Measurements from ENCODE around the gene M6PR. TPM values are rescaled to one million over a fixed set of nuclear protein-coding genes. Genes with fewer than 3 reads are reported as not detected.

The M6PR gene
- total and polyA plus RNA-seq, 10 of the 15 experiments (the other 5 are each of a cell fraction or from before 2014, with no cell fraction given): 65.4 to 209 (median 139) TPM

DNA sequence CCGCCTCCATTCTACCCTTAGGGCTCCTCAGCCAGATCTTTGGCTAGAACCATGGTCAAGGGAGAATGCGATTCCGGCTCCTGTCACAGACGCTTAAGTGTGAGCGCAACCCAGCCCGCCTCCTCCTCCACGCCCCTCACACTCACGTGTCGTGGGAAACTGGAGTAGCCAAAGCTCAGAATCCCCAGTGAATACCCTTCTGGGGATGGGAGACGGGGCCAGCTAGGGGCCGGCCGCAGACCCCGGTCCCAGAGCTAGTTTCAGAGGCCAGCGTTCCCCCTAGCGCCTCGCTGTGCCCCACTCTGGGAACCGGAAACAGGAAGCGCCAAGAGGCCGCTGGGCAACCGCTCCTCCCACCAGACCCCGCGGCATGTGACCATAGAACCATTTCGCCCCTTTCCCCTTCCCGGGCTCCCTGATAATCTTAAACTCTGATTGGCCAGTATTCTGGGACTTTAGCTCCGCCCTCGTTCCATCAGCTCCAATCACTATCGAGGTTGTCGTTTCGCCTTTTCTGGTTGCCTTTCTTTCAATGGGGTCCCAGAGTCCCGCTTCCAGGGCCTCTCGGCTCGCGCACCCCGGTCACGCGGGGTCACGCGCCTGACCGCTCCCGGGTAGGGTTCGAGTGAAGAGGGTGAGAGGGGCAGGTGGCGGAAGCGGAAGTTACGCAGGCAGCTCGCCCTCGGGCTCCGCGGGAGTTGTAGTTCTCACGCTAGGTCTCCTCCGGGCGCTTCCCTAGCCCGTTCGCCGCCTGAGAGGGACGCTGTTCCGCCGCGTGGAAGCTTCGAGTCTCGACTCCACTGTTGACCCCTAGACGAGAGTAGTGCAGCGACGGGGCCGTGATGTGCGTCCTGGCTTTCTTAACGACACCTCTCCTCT, at the start of gene M6PR (continued):
- TF ChIP-seq PRDM15 (CRISPR knock-in tag; IDR thresholded peaks at IDR 0.05): no peak
- no peak for TF ChIP-seq STAT1 (conservative IDR thresholded peaks at IDR 0.05)
- TF ChIP-seq ZNF622 (IDR thresholded peaks at IDR 0.05): no peak
- TF ChIP-seq EP300 (IDR thresholded peaks at IDR 0.05; ENCODE audit: borderline replicate concordance in 1 of 2, control insufficient read depth in 1 of 2, low read depth in 2 of 2, low read length in 2 of 2): 0 out of 4 replicates have a peak, but pooled peaks of 1 of the 2 experiments have one; percentile 39
- TF ChIP-seq SRF (IDR thresholded peaks at IDR 0.05; ENCODE audit: low read depth in 2 of 2, low read length in 2 of 2): 0 out of 4 replicates have a peak, but pooled peaks have one; percentile 2 to 31
- TF ChIP-seq ASH2L (IDR thresholded peaks at IDR 0.05; ENCODE audit: borderline replicate concordance, low read depth): no peak
- TF ChIP-seq MEF2A (IDR thresholded peaks at IDR 0.05; ENCODE audit: insufficient read depth, low read depth, low read length): 0 out of 2 replicates have a peak, but pooled peaks have one; percentile 9
- TF ChIP-seq, protein P1, sequence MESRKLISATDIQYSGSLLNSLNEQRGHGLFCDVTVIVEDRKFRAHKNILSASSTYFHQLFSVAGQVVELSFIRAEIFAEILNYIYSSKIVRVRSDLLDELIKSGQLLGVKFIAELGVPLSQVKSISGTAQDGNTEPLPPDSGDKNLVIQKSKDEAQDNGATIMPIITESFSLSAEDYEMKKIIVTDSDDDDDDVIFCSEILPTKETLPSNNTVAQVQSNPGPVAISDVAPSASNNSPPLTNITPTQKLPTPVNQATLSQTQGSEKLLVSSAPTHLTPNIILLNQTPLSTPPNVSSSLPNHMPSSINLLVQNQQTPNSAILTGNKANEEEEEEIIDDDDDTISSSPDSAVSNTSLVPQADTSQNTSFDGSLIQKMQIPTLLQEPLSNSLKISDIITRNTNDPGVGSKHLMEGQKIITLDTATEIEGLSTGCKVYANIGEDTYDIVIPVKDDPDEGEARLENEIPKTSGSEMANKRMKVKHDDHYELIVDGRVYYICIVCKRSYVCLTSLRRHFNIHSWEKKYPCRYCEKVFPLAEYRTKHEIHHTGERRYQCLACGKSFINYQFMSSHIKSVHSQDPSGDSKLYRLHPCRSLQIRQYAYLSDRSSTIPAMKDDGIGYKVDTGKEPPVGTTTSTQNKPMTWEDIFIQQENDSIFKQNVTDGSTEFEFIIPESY (IDR thresholded peaks at IDR 0.05): no peak
- peak; percentile 76 for TF ChIP-seq CHD2 (IDR thresholded peaks at IDR 0.05; ENCODE audit: borderline replicate concordance, low read depth, low read length)
- no peak for TF ChIP-seq SREBF2 (IDR thresholded peaks at IDR 0.05; ENCODE audit: low read length)
- peak; percentile 79 for TF ChIP-seq MEF2B (IDR thresholded peaks at IDR 0.05; ENCODE audit: partially characterized antibody, poor library complexity, severe bottlenecking)
- TF ChIP-seq POLR2AphosphoS2 (IDR thresholded peaks at IDR 0.05; ENCODE audit: low read depth, low read length): peak; percentile 82; the same call in 1 of the 2 replicates
- TF ChIP-seq SREBF1 (IDR thresholded peaks at IDR 0.05; ENCODE audit: low read length): peak; percentile 63
- TF ChIP-seq, protein P2, sequence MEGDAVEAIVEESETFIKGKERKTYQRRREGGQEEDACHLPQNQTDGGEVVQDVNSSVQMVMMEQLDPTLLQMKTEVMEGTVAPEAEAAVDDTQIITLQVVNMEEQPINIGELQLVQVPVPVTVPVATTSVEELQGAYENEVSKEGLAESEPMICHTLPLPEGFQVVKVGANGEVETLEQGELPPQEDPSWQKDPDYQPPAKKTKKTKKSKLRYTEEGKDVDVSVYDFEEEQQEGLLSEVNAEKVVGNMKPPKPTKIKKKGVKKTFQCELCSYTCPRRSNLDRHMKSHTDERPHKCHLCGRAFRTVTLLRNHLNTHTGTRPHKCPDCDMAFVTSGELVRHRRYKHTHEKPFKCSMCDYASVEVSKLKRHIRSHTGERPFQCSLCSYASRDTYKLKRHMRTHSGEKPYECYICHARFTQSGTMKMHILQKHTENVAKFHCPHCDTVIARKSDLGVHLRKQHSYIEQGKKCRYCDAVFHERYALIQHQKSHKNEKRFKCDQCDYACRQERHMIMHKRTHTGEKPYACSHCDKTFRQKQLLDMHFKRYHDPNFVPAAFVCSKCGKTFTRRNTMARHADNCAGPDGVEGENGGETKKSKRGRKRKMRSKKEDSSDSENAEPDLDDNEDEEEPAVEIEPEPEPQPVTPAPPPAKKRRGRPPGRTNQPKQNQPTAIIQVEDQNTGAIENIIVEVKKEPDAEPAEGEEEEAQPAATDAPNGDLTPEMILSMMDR (IDR thresholded peaks at IDR 0.05 in 2 of 3, conservative IDR thresholded peaks at IDR 0.05 in 1 of 3; ENCODE audit: control insufficient read depth in 2 of 3, extremely low read depth in 1 of 3, insufficient read depth in 1 of 3, low read depth in 3 of 3, low read length in 3 of 3): peak; percentile 63 to 84 (median 71)
- peak; percentile 95 for TF ChIP-seq GABPA (IDR thresholded peaks at IDR 0.05; ENCODE audit: low read depth)
- TF ChIP-seq POLR2AphosphoS5 (IDR thresholded peaks at IDR 0.05; ENCODE audit: low read length): peak; percentile 92
- 0 out of 2 replicates have a peak, but pooled peaks have one; percentile 5 for TF ChIP-seq RB1 (IDR thresholded peaks at IDR 0.05; ENCODE audit: borderline replicate concordance)
- no peak for TF ChIP-seq FOXK2 (IDR thresholded peaks at IDR 0.05)
- TF ChIP-seq, protein P3, sequence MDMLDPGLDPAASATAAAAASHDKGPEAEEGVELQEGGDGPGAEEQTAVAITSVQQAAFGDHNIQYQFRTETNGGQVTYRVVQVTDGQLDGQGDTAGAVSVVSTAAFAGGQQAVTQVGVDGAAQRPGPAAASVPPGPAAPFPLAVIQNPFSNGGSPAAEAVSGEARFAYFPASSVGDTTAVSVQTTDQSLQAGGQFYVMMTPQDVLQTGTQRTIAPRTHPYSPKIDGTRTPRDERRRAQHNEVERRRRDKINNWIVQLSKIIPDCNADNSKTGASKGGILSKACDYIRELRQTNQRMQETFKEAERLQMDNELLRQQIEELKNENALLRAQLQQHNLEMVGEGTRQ (IDR thresholded peaks at IDR 0.05; ENCODE audit: borderline replicate concordance, low read depth, low read length): peak; percentile 82
- TF ChIP-seq CREM (IDR thresholded peaks at IDR 0.05; ENCODE audit: low read depth): peak; percentile 97

Data from GM12878 (cell line).